HG03060 (cell line): ENCODE measurements around the gene ERF.

Source experiments
- ATAC-seq: cut with Tn5 transposase; IDR thresholded peaks from one replicate; pipeline ENCODE4 v1.9.1; 2021; ENCODE audit warnings: low read depth, moderate number of reproducible peaks; ENCODE audit not compliant: unreplicated experiment

Gene ERF

GRCh38 chr19:42254850-42255765, at the start of gene ERF:
Gene ERF (minus strand): TSS chr19:42255128. CDS start chr19:42254999, 129 bp downstream.
- ATAC-seq: no peak

- no peak for ATAC-seq
These were observed 48.9 kb upstream of the ERF start for GRCh38 chr19:42303876-42304275.

GRCh38 chr19:42303101-42303464, 48.2 kb upstream of the ERF start:
- ATAC-seq: no peak

- no peak for ATAC-seq
These were observed 46.8 kb upstream of the ERF start, which contains the start of gene PRR19 for GRCh38 chr19:42301646-42302203. Gene PRR19 (plus strand): TSS chr19:42302132. CDS start chr19:42309585, 7,453 bp downstream.

GRCh38 chr19:42297039-42297438, 42.1 kb upstream of the ERF start:
- ATAC-seq: no peak

GRCh38 chr19:42295831-42296525, 41.0 kb upstream of the ERF start:
- ATAC-seq: no peak

- ATAC-seq: no peak
These were observed 40.4 kb upstream of the ERF start for GRCh38 chr19:42295342-42295741.

GRCh38 chr19:42294471-42295137, 39.7 kb upstream of the ERF start:
- ATAC-seq: no peak

- no peak for ATAC-seq
These were observed 39.0 kb upstream of the ERF start for GRCh38 chr19:42293948-42294347.

GRCh38 chr19:42293540-42293939, 38.6 kb upstream of the ERF start:
- no peak for ATAC-seq

GRCh38 chr19:42292963-42293362, 38.0 kb upstream of the ERF start:
- no peak for ATAC-seq

GRCh38 chr19:42292042-42292960, 37.4 kb upstream of the ERF start:
- no peak for ATAC-seq

- no peak for ATAC-seq
These were observed 36.5 kb upstream of the ERF start for GRCh38 chr19:42291435-42291810.

- ATAC-seq: no peak
These were observed 35.9 kb upstream of the ERF start for GRCh38 chr19:42290523-42291434.

- ATAC-seq: no peak
These were observed 35.2 kb upstream of the ERF start for GRCh38 chr19:42290136-42290522.

- no peak for ATAC-seq
These were observed 34.7 kb upstream of the ERF start for GRCh38 chr19:42289556-42290041.

GRCh38 chr19:42288881-42289555, 34.1 kb upstream of the ERF start:
- no peak for ATAC-seq

- no peak for ATAC-seq
These were observed 33.5 kb upstream of the ERF start for GRCh38 chr19:42288387-42288786.
